Right kidney (tissue), 1 donor: ENCODE results near the gene LPIN1.

Experiments used
- DNase-seq: peaks from one replicate; pipeline ENCODE4 v3.0.0-alpha.2; 2016

LPIN1 gene

DNA sequence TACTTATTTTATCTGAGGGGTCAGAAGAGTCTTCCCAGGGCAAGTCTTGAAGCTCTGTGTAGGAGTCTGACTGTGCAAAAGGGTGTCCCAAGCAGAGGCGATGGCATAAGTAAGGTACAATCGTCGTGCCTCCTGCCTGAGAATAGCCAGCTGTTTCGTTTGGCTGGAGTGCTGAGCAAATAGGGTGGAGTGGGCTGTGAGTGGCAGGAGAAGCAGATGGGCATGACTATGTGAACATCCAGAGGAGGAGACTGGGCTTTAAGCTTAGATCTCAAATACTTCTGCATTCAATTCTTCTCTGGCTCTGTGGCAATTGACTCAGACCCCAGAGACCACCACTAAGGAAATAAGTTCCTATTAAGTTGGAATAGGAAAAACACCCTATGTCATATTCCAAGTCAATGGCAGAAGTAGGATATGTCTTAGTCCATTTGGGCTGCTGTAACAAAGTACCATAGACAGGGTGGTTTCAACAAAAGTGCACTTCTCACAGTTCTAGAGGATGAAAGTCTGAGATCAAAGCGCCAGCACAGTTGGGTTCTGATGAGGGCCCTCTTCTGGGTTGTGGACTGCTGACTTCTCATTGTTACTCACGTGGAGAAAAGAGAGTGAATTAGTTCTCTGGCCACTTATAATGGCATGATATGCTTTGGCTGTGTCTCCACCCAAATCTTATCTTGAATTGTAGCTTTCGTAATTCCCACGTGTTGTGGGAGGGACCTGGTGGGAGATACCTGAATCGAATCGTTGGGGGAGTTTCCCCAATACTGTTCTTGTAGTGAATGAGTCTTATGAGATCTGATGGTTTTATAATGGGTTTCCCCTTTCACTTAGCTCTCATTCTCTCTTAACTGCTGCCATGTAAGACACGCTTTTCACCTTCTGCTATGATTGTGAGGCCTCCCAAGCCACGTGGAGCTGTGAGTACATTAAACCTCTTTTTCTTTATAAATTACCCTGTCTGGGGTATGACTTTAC, 120.2 kb downstream of the LPIN1 start:
- no peak for DNase-seq

DNA sequence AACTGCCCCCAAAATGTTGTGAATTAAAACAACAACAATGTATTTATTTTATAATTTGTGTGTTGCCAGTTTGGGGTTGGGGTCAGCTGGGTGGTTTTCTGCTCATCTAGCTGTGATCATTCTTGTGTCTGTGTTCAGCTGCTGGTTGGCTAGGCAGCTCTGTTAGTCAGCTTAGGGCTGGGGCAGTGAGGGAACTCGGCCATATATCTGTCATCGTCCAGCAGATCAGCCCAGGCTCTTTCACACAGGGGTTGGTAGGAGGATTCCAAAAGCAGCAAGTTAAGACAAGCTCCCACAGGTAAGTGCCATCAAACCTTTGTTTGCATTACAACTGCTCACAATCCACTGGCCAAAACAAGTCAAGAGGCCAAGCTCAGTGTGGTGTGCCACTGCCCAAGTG, 121.5 kb downstream of the LPIN1 start:
- DNase-seq: no peak

DNA sequence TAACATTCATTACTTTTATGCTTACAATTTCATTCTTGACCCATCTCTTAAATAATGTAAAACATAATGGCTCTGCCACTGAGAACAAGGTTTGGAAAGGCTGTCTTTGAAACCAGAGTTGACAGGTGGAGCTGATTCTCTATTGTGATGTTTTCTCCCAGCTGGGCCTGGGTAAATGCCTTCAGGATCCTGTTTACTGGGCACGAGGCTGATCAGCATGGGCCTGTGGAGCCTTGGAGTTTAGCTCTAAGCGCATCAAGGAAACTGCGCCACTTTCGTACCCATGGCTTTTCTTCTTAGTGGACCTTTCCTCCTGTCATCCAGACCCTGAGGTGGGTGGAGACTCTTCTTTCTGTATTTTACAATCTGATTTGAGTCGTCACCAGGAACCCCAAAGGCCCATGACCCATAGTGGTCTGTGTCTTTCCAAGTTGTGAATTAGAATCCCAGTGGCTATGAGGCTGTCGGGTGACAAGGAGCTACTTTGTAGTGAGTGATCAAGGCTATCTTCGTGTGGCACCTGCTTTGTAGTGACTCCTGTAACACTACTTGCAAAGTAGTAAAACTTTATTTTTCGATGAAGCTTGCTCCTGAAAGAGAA, 123.1 kb downstream of the LPIN1 start:
- DNase-seq: no peak

DNA sequence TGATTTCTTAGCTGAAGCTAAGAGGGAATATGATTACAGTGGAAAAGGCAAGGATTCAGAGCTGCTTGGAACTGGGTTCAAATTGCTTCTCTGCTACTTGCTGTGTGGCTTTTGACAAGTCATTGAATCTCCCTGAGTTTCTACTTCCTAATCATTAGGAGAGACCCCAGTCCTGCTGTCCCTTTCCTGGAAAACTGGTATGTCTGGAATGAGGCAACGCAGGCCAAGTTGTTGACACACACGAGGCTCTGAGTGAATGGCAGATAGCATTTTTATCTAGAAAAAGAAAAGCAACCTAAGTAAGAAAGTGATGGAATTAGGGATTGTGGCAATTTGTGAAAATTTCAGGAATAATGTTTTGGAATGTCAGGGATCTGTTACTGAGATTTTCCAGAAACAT, 123.6 kb downstream of the LPIN1 start:
- DNase-seq: no peak

DNA sequence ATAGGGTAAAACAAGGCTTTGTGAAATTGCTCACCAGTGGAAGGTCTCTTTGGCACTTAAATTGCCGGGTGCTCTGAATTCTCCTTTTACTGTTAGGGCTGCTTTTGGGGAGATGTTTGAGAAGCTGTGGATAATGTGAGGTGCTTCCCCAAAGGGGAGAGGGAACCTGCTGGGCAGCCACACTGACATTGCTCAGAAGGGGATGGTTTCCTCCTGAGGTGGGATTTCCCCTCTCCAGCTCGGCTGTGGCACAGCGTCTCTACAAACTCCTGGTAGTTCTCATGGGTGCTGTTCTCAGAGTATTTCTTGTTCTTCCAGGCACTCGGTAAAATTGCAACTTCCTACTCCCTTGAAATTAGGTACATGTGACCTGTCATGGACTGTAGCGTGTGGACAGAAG, 124.2 kb downstream of the LPIN1 start:
- no peak for DNase-seq

DNA sequence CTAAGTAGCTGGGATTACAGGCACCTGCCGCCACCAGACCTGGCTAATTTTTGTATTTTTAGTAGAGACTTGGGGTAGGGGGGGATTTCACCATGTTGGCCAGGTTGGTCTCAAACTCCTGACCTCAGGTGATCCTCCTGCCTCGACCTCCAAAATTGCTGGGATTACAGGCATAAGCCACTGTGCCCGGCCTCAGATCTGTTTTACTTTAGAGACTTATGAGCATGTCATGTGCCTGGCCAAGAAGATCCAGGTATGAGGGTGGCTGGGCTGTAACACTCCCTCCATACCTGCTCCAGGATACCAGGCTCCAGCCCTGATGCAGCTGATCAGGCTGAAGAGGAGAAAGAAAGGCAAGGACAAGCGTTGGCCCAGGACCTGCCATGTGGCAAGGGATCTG, 125.0 kb downstream of the LPIN1 start:
- DNase-seq: no peak

DNA sequence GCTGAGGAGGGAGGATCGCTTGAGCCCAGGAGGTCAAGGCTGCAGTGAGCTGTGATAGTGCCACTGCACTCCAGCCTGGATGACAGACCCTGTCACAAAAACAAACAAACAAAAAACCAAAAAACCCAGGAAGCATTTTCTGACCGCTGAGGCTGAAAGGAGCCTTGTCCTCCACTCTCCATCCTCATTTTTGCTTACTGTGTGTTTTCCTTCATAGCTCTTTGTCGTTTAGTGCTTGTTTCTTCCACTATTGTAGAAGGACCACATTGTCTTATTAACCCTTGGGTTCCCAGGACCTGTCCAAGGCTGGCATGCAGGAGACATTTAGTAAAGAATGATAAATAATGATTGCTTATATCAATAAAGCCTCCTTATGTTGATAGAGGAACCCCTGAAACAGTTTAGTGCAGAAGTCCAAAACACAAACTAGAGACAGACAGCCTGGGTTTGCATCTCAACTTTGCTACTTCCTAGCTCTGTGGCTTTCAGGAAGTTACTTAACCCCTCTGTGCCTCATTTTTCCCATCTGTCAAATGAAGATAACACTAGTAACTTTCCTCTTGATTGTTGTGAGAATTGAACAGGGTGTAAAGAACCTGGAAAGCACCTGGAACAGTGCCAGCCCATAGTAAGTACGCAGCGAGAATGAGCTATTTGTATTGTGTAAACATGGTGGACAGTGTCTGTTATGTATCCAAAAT, 126.0 kb downstream of the LPIN1 start:
- no peak for DNase-seq

DNA sequence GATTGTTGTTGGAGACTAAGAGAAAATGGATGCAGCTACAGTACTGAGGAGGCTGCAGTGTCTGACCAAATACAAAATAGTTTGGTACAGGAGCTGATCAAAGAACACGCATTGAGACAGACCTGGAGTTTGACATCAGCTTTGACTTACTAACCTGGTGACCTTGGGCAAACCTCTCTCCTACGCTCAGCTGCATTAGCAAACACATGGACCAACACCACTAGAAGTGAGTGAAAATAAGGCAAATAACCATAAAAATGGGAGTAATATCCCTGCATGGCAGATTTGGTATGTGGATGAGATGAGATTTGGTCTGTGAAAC, 126.5 kb downstream of the LPIN1 start:
- DNase-seq: no peak

DNA sequence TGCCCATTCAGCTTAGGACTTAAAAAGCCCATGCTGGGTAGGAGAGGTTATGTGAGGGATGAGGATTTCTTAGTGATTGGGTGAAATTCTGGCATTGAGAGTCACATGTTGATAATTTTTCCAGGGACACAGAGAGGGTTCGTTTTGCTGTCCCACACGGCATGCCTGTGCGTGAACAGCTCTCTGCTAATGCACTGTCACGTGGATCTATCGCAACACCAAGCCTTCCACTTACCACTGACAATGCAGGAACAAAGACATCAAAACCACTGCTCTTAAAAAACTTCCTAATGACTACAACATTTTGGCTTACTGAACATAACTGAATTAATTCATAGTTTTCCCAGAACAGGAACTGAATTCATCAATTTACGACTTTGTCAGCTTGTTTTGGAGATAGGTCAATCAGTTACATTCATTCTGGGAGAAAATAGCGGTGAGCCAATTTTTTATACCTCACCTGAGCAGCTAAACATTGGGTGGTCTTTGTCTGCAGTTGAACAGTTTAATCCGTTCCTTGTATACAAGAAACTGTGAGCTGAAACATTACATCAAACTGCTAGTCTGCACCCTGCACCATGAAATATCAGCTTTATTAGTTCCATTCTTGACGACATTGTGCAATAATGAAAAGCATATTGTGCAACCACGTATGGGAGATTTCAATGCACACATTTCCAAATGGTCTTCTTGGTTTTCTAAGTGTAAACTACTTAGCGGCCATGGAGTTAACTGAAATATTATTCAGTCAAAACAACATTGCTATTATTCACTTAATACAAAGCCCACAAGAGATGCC, 127.1 kb downstream of the LPIN1 start:
- DNase-seq: no peak

DNA sequence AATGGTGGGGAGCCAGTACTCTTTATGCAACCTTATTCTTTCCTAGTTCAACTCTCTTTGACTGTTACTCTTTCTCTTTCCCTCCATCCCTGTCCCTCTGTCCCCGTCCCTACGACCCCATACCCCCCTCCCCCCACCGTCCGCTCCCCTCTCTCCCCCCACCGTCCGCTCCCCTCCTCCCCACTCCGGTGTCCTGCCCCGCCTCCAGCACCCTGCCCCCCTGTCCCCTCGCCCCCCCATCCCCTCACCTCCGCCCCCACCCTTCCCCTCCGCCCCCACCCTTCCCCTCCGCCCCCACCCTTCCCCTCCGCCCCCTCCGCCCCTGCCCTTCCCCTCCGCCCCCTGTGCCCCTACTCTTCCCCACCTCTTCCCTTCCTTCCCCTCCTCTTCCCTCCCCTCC, 128.4 kb downstream of the LPIN1 start:
- no peak for DNase-seq

DNA sequence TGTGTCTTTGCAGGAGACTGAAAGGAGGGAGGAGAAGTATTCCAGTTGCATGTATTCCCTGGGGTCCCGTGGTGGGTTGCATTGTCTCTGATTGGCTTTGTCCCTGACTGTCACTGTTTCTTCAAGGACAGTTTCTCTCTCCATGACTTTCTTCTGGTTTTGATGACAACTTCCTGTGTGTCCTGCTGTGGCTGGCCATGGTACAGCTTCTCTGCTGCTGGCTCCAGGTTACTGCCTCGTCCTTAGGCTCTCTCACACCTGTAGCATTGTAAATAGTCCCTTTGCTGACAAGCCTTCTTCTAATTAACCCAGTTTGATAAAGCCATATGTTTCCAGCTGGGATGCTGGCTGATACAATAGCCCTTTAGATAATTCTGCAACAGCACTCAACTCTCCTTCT, 129.0 kb downstream of the LPIN1 start:
- no peak for DNase-seq

DNA sequence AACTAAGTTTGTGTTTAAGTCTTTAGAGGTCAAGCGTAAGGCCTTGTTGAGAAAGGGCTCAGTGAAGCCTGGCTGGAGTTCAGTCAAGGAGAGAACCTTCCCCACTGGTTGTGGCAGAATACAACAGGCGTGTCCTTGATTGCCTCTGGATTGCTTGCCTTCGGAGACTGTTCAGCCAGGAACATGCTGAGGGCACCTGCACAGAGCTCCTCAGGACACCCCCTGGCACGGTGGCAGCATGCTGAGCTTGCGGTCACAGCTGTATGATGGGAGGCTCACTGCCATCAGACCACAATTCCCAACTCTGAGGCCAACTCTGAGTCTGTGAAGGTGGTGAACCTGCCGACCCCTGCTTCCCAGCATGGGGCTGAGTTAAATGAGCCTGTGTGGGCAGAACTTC, 130.0 kb downstream of the LPIN1 start:
- no peak for DNase-seq

DNA sequence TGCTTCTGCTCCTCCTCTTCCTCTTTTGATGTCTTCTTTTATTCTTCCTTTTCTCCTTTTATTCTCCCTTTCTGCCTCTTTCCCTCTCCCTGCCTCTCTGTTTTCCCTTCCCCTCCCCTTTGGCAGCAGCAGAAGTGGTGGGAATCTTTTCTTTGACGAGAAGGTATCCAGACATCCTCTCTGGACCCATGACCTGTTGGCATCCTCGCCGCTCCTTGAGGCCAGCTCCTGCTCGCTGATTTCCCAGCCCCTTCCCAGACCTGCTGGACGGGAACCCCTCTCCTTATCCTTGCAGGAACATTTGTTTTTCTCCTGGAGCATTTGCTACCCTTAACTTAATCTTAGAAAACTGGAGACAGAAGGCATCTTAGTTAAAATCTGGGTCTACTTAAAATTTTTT, 130.5 kb downstream of the LPIN1 start:
- no peak for DNase-seq
